ENCODE data around the gene PLXNA2. TPM values are rescaled to one million over a fixed set of nuclear protein-coding genes. Genes with fewer than 3 reads are reported as not detected.

Gene PLXNA2
- total and polyA plus RNA-seq, 2 donors (not counting 3 experiments of a cell fraction or from before 2014, with no cell fraction given) = 42.6 to 229 TPM

DNA sequence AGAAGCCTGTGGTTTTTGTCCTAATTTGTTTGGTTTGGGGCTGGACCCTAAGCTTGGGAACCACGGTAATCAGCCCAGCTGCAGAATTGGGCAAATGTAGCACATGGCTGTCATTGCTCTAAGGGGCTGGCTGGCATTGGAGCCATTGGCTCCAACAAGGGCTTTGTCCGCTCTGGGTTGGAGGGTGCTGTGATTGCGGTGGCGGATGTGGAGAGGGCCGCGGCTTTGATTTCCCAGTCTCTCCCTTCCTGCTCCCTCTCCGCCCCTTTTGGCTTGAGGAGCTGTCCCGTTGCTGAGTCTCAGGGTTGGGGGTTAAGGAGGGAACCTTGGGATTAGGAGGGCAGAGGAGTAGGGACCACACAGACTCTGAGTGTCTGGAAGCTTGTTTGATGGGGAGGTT lies 241.5 kb downstream of the PLXNA2 start:
- H3K27me3 ChIP-seq (ENCODE audit: control insufficient read depth in 2 of 2, insufficient read depth in 2 of 2, low read length in 2 of 2) = peaks cover 4% of the 10 kb centered on the region in 2 experiments
- H3K27ac ChIP-seq (ENCODE audit: insufficient read depth, low read depth, low read length) = no peak overlapping the region
- dilution Hi-C loops (cut with MboI; ENCODE audit: extremely low pct_ligation_motif_present, low sequenced_read_pairs) (no loop called here), intact Hi-C loops (cut with micrococcal nuclease) (no loop called here)
- H3K79me2 ChIP-seq (ENCODE audit: control insufficient read depth, insufficient read depth, low read length) = no peaks in the 10 kb centered on the region
- no peak overlapping the region for H2AFZ ChIP-seq (ENCODE audit: low read depth, low read length)
- BruUV-seq (replicated peaks) = no TSS peak
- no peaks in the 10 kb centered on the region for H3K9me1 ChIP-seq (replicated peaks; ENCODE audit: control insufficient read depth, extremely low read depth, insufficient read depth, low read length)
- TF ChIP-seq MYC (IDR thresholded peaks at IDR 0.05; ENCODE audit: low read depth, low read length) = no peak
- no peak for TF ChIP-seq FOS (IDR thresholded peaks at IDR 0.05; ENCODE audit: borderline replicate concordance, insufficient read depth, low read length)
- no peak for TF ChIP-seq GATA2 (IDR thresholded peaks at IDR 0.05; ENCODE audit: insufficient read depth, insufficient read length, low read depth, low read length)
- no peak for TF ChIP-seq CTCF (IDR thresholded peaks at IDR 0.05; ENCODE audit: extremely low read depth in 1 of 2, insufficient read depth in 1 of 2, low read depth in 1 of 2, low read length in 2 of 2)
- no peak for TF ChIP-seq JUN (IDR thresholded peaks at IDR 0.05; ENCODE audit: borderline replicate concordance, insufficient read depth, insufficient read length, low read depth)
- no peak for TF ChIP-seq MAX (IDR thresholded peaks at IDR 0.05; ENCODE audit: insufficient read depth, insufficient read length)
- no peak for TF ChIP-seq POLR2AphosphoS5 (IDR thresholded peaks at IDR 0.05; ENCODE audit: insufficient read depth, low read depth, low read length)
- TF ChIP-seq EZH2 (IDR thresholded peaks at IDR 0.05; ENCODE audit: borderline replicate concordance, low read depth, low read length, severe bottlenecking) = no peak
- TF ChIP-seq POLR2A (IDR thresholded peaks at IDR 0.05; ENCODE audit: low read depth, low read length) = no peak
- FAIRE-seq = no peak
- H3K4me2 ChIP-seq (ENCODE audit: insufficient read depth, low read length) = no peak overlapping the region
- peaks cover 3% of the 10 kb centered on the region for H3K4me1 ChIP-seq (ENCODE audit: control insufficient read depth, extremely low read depth, insufficient read depth, low read length)
- no peak overlapping the region for H3K4me3 ChIP-seq (replicated peaks in 1 of 3; ENCODE audit: insufficient read depth in 1 of 3, low read depth in 1 of 3, low read length in 3 of 3)
- no peaks in the 10 kb centered on the region for H4K20me1 ChIP-seq (replicated peaks; ENCODE audit: control insufficient read depth, extremely low read depth, insufficient read depth, low read length)
- no peak for DNase-seq (ENCODE audit: low read depth, low spot score)
- H3K36me3 ChIP-seq (ENCODE audit: control insufficient read depth in 2 of 2, extremely low read depth in 1 of 2, insufficient read depth in 2 of 2, low read length in 2 of 2) = no peaks in the 10 kb centered on the region
- no peak overlapping the region for H3K9ac ChIP-seq (replicated peaks; ENCODE audit: extremely low read depth, insufficient read depth, low read length)
- ChIA-PET CTCF (interaction anchor here (0.7 to 2.7 kb wide), 7 partner anchors 10 to 242 kb away, joined by 3 to 8 read pairs (median 6); no protein-coding TSS in a partner anchor), POLR2A (no interaction called here)
- no peaks in the 10 kb centered on the region for H3K9me3 ChIP-seq (replicated peaks; ENCODE audit: control insufficient read depth, insufficient read depth, low read length)
